ENCODE results near the gene ATP2C2. TPM values are rescaled to one million over a fixed set of nuclear protein-coding genes. Genes with fewer than 3 reads are reported as not detected.

ATP2C2 gene
- total and polyA plus RNA-seq, 2 experiments from 2014 or later = 2.1 TPM

DNA sequence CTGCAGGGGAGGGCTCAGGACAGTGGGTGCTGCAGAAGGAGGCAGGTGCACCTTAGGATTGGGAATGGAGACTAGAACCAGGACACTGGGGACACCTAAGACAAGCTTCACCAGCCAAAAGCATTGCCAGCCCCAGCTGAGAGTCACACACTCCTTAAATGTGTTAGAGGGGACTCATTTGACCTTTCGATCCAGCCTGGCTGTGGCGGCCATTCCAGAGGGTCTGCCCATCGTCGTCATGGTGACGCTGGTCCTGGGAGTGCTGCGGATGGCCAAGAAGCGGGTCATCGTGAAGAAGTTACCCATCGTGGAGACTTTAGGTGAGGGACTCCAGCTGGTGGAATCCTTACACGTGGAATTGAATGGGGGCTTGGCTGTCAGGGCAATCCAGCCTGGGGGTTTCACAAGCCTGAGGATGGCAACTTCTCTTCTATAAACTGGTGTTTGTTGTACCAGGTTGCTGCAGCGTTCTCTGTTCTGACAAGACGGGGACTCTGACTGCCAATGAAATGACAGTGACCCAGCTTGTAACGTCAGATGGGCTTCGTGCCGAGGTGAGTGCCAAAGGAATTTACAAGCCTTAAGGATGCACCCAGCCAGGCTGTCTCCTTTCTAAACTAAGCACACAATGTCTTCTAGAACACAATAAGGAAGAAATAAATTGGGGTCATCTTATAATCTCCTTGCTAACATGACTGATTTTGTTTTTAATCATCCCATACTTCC lies 70.8 kb downstream of the ATP2C2 start:
- Mint-ChIP-seq H3K9me3 (no peaks in the 10 kb centered on the region), H3K27ac (no peak overlapping the region), H3K27me3 (ENCODE audit: insufficient read depth, low read depth, poor library complexity) (peaks cover 9% of the 10 kb centered on the region), H3K4me3 (no peak overlapping the region), H3K36me3 (ENCODE audit: low read depth) (no peaks in the 10 kb centered on the region), H3K4me1 (peaks cover 4% of the 10 kb centered on the region)
- Histone ChIP-seq H3K27ac (ENCODE audit: low read depth) (no peak overlapping the region), H3K4me3 (no peak overlapping the region), H3K4me1 (ENCODE audit: insufficient read depth) (no peaks in the 10 kb centered on the region), H2AFZ (no peak overlapping the region), H3K9me2 (ENCODE audit: insufficient read depth) (no peaks in the 10 kb centered on the region), H3K36me3 (ENCODE audit: insufficient read depth) (no peaks in the 10 kb centered on the region), H4K20me1 (replicated peaks; ENCODE audit: insufficient read depth) (no peaks in the 10 kb centered on the region), H3K4me2 (no peak overlapping the region), H3F3A (replicated peaks; ENCODE audit: low read depth) (no peaks in the 10 kb centered on the region), H3K79me2 (replicated peaks; ENCODE audit: insufficient read depth) (no peaks in the 10 kb centered on the region), H3K27me3 (ENCODE audit: insufficient read depth) (no peaks in the 10 kb centered on the region)
- DNase-seq (ENCODE audit: low spot score) (no peak), ATAC-seq (no peak)
- TF ChIP-seq, protein P1, sequence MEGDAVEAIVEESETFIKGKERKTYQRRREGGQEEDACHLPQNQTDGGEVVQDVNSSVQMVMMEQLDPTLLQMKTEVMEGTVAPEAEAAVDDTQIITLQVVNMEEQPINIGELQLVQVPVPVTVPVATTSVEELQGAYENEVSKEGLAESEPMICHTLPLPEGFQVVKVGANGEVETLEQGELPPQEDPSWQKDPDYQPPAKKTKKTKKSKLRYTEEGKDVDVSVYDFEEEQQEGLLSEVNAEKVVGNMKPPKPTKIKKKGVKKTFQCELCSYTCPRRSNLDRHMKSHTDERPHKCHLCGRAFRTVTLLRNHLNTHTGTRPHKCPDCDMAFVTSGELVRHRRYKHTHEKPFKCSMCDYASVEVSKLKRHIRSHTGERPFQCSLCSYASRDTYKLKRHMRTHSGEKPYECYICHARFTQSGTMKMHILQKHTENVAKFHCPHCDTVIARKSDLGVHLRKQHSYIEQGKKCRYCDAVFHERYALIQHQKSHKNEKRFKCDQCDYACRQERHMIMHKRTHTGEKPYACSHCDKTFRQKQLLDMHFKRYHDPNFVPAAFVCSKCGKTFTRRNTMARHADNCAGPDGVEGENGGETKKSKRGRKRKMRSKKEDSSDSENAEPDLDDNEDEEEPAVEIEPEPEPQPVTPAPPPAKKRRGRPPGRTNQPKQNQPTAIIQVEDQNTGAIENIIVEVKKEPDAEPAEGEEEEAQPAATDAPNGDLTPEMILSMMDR (conservative IDR thresholded peaks at IDR 0.05; ENCODE audit: low read depth in 2 of 2) = no peak
- TF ChIP-seq, protein P2, sequence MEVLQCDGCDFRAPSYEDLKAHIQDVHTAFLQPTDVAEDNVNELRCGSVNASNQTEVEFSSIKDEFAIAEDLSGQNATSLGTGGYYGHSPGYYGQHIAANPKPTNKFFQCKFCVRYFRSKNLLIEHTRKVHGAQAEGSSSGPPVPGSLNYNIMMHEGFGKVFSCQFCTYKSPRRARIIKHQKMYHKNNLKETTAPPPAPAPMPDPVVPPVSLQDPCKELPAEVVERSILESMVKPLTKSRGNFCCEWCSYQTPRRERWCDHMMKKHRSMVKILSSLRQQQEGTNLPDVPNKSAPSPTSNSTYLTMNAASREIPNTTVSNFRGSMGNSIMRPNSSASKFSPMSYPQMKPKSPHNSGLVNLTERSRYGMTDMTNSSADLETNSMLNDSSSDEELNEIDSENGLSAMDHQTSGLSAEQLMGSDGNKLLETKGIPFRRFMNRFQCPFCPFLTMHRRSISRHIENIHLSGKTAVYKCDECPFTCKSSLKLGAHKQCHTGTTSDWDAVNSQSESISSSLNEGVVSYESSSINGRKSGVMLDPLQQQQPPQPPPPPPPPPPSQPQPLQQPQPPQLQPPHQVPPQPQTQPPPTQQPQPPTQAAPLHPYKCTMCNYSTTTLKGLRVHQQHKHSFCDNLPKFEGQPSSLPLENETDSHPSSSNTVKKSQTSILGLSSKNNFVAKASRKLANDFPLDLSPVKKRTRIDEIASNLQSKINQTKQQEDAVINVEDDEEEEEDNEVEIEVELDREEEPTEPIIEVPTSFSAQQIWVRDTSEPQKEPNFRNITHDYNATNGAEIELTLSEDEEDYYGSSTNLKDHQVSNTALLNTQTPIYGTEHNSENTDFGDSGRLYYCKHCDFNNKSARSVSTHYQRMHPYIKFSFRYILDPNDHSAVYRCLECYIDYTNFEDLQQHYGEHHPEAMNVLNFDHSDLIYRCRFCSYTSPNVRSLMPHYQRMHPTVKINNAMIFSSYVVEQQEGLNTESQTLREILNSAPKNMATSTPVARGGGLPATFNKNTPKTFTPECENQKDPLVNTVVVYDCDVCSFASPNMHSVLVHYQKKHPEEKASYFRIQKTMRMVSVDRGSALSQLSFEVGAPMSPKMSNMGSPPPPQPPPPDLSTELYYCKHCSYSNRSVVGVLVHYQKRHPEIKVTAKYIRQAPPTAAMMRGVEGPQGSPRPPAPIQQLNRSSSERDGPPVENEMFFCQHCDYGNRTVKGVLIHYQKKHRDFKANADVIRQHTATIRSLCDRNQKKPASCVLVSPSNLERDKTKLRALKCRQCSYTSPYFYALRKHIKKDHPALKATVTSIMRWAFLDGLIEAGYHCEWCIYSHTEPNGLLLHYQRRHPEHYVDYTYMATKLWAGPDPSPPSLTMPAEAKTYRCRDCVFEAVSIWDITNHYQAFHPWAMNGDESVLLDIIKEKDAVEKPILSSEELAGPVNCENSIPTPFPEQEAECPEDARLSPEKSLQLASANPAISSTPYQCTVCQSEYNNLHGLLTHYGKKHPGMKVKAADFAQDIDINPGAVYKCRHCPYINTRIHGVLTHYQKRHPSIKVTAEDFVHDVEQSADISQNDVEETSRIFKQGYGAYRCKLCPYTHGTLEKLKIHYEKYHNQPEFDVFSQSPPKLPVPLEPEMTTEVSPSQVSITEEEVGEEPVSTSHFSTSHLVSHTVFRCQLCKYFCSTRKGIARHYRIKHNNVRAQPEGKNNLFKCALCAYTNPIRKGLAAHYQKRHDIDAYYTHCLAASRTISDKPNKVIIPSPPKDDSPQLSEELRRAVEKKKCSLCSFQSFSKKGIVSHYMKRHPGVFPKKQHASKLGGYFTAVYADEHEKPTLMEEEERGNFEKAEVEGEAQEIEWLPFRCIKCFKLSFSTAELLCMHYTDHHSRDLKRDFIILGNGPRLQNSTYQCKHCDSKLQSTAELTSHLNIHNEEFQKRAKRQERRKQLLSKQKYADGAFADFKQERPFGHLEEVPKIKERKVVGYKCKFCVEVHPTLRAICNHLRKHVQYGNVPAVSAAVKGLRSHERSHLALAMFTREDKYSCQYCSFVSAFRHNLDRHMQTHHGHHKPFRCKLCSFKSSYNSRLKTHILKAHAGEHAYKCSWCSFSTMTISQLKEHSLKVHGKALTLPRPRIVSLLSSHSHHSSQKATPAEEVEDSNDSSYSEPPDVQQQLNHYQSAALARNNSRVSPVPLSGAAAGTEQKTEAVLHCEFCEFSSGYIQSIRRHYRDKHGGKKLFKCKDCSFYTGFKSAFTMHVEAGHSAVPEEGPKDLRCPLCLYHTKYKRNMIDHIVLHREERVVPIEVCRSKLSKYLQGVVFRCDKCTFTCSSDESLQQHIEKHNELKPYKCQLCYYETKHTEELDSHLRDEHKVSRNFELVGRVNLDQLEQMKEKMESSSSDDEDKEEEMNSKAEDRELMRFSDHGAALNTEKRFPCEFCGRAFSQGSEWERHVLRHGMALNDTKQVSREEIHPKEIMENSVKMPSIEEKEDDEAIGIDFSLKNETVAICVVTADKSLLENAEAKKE (CRISPR knock-in tag; IDR thresholded peaks at IDR 0.05) = no peak
- TF ChIP-seq ZNF114 (CRISPR knock-in tag; IDR thresholded peaks at IDR 0.05) (no peak), JUNB (IDR thresholded peaks at IDR 0.05; ENCODE audit: unreplicated experiment) (no peak), EZH2 (IDR thresholded peaks at IDR 0.05; ENCODE audit: low read depth, unreplicated experiment) (no peak), ZNF331 (CRISPR knock-in tag; IDR thresholded peaks at IDR 0.05; ENCODE audit: low read depth) (no peak), CREB1 (CRISPR knock-in tag; IDR thresholded peaks at IDR 0.05; ENCODE audit: low read depth) (no peak), STAT1 (IDR thresholded peaks at IDR 0.05; ENCODE audit: unreplicated experiment) (no peak), POLR2AphosphoS5 (IDR thresholded peaks at IDR 0.05; ENCODE audit: low read depth) (no peak), EZH2phosphoT487 (IDR thresholded peaks at IDR 0.05; ENCODE audit: unreplicated experiment) (no peak), NANOG (IDR thresholded peaks at IDR 0.05; ENCODE audit: borderline replicate concordance) (no peak)
- TF ChIP-seq, protein P3, sequence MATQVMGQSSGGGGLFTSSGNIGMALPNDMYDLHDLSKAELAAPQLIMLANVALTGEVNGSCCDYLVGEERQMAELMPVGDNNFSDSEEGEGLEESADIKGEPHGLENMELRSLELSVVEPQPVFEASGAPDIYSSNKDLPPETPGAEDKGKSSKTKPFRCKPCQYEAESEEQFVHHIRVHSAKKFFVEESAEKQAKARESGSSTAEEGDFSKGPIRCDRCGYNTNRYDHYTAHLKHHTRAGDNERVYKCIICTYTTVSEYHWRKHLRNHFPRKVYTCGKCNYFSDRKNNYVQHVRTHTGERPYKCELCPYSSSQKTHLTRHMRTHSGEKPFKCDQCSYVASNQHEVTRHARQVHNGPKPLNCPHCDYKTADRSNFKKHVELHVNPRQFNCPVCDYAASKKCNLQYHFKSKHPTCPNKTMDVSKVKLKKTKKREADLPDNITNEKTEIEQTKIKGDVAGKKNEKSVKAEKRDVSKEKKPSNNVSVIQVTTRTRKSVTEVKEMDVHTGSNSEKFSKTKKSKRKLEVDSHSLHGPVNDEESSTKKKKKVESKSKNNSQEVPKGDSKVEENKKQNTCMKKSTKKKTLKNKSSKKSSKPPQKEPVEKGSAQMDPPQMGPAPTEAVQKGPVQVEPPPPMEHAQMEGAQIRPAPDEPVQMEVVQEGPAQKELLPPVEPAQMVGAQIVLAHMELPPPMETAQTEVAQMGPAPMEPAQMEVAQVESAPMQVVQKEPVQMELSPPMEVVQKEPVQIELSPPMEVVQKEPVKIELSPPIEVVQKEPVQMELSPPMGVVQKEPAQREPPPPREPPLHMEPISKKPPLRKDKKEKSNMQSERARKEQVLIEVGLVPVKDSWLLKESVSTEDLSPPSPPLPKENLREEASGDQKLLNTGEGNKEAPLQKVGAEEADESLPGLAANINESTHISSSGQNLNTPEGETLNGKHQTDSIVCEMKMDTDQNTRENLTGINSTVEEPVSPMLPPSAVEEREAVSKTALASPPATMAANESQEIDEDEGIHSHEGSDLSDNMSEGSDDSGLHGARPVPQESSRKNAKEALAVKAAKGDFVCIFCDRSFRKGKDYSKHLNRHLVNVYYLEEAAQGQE (IDR thresholded peaks at IDR 0.05; ENCODE audit: unreplicated experiment) = no peak
- TF ChIP-seq, protein P4, sequence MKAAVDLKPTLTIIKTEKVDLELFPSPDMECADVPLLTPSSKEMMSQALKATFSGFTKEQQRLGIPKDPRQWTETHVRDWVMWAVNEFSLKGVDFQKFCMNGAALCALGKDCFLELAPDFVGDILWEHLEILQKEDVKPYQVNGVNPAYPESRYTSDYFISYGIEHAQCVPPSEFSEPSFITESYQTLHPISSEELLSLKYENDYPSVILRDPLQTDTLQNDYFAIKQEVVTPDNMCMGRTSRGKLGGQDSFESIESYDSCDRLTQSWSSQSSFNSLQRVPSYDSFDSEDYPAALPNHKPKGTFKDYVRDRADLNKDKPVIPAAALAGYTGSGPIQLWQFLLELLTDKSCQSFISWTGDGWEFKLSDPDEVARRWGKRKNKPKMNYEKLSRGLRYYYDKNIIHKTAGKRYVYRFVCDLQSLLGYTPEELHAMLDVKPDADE (IDR thresholded peaks at IDR 0.05) = no peak
